C4-2B (cell line): ENCODE measurements around the gene PSMB9.

Experiments used
- H3K27ac ChIP-seq: fragments of 450-650 bp; 2 replicates; pipeline ENCODE4 v1.5.1; 2017
- ZFX ChIP-seq: fragments of 450-650 bp; IDR thresholded peaks from 2 replicates; pipeline ENCODE4 v1.6.1; 2017
- TF ChIP-seq, protein P1 (sequence below): fragments of 450-650 bp; conservative IDR thresholded peaks from 2 replicates; pipeline ENCODE4 v1.5.1; 2017; ENCODE audit warnings: mild to moderate bottlenecking

Gene PSMB9

DNA sequence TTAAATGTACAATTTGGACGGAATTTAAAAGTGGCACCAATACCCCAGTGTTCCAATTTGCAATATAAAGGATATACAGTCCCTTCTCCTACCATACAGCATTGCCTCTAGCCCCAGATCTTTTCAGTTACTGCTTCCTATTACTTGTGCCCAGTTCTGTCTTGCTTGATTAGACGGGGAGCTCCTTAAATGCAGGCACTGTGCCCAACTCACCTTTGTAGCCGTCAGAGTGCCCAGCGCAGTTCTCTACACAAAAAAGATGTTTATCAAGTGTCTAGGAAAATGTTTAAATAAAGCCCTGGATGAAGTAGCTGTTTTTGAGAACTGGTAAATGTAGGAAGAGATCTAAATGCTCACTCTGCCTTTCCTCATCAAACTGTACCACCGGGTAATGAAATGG is 23.1 kb upstream of the PSMB9 start:
- no peak for TF ChIP-seq ZFX
- TF ChIP-seq, protein P1, sequence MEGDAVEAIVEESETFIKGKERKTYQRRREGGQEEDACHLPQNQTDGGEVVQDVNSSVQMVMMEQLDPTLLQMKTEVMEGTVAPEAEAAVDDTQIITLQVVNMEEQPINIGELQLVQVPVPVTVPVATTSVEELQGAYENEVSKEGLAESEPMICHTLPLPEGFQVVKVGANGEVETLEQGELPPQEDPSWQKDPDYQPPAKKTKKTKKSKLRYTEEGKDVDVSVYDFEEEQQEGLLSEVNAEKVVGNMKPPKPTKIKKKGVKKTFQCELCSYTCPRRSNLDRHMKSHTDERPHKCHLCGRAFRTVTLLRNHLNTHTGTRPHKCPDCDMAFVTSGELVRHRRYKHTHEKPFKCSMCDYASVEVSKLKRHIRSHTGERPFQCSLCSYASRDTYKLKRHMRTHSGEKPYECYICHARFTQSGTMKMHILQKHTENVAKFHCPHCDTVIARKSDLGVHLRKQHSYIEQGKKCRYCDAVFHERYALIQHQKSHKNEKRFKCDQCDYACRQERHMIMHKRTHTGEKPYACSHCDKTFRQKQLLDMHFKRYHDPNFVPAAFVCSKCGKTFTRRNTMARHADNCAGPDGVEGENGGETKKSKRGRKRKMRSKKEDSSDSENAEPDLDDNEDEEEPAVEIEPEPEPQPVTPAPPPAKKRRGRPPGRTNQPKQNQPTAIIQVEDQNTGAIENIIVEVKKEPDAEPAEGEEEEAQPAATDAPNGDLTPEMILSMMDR: no peak
- H3K27ac ChIP-seq: no peak overlapping the region

DNA sequence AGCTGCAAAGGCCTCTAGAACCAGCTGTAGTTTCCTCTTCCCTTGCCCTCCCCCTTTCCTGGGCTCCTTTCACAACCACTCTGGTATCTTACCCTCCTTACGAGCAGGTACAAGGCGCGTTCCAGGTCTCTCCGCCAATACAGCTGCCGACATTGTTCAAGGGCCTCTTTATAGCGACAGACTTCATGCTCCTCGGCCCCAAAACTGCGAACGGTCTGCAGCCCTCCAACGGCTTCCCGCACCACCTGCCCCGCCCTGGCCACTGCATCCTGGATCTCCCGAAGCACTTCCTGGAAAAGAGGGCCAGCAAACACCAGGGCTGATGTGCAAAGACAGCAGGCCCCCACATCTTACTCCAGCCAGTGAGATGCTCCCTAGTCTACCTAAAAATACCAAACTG is 21.5 kb upstream of the PSMB9 start:
- TF ChIP-seq, protein P1: no peak
- no peak for TF ChIP-seq ZFX
- no peak overlapping the region for H3K27ac ChIP-seq

DNA sequence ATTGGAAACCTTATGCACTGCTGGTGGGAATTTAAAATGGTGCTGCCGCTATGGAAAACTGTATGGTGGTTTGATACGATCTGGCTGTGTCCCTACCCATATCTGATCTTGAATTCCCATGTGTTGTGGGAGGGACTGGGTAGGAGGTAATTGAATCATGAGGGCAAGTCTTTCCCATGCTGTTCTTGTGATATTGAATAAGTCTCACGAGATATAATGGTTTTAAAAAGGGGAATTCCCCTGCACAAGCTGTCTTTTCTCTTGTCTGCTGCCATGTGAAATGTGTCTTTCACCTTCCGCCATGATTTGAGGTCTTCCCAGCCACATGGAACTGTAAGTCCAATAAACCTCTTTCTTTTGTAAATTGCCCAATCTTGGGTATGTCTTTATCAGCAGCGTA is 20.3 kb upstream of the PSMB9 start:
- no peak overlapping the region for H3K27ac ChIP-seq
- TF ChIP-seq ZFX: no peak
- TF ChIP-seq, protein P1: no peak

DNA sequence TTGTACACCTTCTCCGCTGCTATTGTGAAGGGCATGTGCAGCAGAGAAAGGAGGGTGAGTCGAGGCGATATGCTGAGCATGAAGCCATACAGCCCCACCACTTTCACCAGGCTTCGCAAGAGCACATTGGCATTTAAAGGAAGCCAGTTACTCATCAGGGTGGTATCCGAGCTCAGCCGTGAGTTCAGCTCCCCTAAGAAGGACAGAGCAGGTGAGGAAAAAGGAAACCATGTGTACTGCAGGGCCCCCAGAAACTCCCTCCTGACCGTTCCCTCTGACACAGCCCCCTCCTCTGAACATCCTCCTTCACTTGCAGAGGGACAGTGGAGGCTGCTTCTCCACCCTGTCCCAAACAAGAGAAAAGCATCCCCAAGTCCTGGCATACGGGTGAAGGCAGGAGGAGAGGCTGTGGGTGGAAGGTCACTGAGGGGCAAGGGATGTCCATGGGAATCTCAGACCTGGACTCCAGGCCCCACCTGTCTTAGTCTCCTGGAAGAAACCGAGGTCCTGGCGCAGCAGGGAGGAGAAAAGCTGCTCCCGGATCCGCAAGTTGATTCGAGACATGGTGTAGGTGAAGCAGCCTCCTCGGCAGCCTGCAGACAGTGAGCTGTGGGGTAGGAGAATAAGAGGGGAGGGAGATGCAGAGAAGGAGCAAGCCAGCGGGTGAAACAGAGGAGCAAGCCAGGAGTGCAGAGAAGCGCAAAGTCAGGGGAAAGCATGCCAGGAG is 18.7 kb upstream of the PSMB9 start:
- no peak overlapping the region for H3K27ac ChIP-seq
- no peak for TF ChIP-seq ZFX
- TF ChIP-seq, protein P1: no peak

DNA sequence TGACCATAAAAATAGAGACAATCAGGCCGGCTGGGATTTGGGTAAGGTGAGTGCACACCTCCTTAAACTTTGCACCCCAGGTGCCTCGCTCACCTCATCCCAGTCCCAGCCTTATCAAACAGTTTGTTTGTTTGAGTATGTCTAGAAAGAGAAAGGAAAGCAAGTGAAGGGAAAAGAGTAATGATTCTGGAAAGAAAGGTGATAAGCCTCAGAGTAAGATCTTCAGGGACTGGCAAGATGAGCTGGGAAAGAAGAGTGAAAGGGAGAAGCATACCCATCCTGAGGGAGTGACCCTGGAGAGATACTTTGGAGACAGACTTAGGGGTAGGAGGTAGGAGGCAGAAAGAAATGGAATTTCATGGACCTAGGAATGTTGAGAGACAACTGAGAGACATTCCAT is 17.1 kb upstream of the PSMB9 start:
- no peak overlapping the region for H3K27ac ChIP-seq
- TF ChIP-seq ZFX: no peak
- TF ChIP-seq, protein P1: no peak

DNA sequence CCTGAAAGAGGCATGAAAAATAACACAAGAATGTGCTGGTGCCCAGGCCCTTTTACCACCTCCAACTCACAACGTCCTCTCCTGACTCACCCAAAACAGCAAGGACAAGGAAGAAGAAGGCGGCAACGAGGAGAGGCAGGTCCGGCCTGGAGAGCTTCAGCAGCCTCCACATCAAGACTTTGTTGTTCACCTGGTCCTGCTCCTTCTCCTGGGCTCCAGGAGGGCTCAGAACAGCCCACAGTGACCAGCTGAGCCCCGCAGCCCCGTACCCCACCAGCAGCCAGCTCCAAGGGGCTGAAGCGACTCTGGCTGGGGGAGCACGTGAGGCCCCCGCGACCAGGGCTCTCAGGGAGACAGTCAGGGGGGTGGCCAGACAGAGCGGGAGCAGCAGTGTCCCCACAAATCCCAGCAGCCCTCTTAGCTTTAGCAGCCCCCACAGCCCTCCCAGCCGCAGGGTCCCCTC is 16.3 kb upstream of the PSMB9 start:
- peak overlapping the region; percentile 71 for H3K27ac ChIP-seq
- TF ChIP-seq, protein P1: no peak
- TF ChIP-seq ZFX: no peak

DNA sequence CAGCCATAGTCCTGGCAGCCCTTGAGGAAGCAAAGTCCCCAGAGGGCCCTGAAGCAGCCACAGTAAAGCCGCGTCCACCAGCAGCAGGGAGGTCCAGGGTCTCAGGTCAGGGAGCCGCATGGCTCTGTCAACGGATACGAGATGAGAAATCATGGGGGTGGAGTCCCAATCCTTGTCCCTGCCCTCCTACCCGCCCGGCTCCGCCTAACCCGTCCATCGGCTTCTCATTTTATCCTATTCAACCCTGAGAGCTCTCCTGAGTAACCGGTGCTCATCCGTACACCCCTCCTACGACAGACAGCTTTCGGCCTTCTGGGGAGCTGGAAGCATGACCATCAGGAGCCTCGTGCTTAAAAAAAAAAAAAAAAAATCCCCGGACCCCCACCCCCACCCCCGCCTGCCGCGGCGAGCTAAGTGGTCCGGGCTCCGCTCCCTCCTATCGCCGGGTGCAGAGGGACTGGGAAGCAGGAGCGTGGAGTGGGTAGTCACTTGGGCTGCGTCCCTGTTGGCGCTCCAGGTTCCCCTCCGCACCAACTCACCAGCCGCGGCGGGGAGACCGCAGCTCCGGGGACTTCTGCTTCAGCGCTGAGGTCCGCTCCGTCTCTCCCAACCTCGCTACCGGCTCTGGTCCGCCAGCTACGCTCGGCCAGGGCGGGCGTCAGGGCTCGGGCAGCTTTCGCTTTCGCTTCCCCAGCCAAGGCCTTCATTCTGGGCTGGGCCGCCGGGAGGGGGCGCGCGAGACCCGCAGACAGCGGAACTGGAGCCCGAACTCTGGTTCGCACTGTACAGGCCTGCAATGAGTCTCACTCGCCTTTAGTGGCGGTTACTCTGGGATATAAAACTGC is 15.7 kb upstream of the PSMB9 start, which contains the start of gene TAP2:
TSS of gene TAP2 (minus strand) at position 626 of the 845 bp plus-strand sequence. CDS start at position 120, 506 bp downstream.
- TF ChIP-seq, protein P1: peak; percentile 98
- no peak for TF ChIP-seq ZFX
- H3K27ac ChIP-seq: peak within 1 kb of the TSS; percentile 71
